ENCODE results near the gene PRDX2.

Gene PRDX2

DNA sequence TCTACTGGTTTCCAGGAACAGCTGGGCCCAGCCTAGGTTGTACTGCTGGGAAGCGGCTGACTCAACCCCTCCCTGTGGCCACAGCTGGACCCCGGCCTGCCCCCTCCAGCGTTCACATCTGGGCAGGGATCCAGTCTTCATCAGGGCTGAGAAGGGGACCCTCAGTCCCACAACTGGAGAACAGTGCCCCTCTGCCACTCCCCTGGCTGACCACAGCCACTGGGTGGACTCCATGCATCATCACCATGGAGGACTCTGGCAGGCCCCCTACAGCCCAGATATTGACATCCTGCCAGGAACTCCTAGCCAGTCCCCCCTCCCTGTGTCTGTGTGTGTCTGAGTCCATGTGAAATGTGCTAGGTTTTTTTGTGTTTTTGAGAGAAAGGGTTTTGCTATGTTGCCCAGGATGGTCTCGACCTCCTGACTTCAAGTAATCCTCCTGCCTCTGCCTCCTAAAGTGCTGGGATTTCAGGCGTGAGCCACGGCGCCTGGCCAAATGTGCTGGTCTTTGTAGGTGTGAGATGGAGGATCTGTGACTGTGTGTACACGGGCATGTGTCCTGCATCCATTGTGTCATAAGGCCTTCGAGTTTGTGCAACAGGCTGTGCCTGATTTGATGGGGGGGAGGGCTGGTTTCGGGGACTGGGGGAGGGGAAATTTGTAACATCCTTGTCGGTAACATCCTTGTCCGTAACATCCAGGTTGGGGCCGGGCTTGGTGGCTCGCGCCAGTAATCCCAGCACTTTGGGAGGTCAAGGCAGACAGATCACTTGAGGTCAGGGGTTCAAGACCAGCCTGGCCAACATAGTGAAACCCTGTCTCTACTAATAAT, 22.2 kb downstream of the PRDX2 start:
- DNase-seq (ENCODE audit: low read depth in 3 of 3), result no peak

DNA sequence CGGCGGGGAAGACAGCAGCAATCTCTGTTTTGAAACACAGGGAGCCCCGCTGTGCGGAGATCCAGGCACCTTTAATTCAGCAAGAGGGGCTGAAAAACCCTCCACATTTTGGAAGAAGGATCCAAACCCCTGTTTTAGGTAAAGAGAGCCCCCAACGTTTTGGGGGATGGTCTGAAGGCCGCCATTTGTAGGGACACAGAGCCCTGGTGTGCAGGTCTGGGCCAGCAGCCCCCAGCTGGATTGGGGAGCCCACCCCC, 22.8 kb downstream of the PRDX2 start:
- no peak for DNase-seq (ENCODE audit: low read depth in 3 of 3)

DNA sequence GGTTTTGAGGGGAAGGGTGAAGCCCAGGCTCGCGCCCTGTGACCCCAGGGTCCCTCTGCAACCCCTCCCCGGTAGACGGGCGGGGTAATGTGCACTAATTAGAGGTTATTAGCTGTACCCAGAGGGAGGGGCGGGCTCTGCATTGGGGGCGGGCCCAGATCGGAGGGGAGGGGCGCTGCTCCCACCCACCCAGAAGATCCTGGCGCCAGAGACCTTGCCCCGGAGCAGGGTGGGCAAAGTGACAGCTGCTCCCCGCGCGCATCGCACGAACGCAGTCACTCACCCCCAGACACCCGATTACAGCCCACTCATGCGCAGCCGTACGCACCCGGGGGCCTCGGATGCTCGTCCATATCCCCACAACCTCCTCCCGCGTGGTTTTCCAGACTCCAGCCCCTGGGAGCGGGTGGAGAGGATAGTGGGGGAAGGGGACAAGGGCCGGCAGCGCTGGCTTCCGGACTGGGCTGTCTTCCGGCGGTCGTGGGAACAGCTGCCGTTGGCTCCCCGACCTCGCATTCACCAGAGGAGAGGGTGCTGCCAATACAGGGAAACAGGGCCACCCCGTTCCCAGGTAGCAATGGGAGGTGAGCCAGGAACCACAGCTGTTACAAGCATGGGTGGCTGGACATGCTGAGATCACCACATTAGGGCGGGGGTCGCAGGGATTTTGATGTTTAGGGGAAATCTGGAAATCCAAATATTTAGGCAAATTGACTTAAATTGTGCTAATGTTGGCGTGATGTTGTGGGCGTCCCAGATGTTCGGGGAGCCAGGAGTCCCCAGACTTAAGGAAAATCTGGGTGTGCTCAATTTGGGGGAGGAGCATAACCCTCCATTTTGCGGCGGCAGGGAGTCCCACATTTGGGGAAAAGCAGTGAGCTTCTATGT, 23.3 kb downstream of the PRDX2 start:
- DNase-seq (ENCODE audit: low read depth in 3 of 3), result no peak

DNA sequence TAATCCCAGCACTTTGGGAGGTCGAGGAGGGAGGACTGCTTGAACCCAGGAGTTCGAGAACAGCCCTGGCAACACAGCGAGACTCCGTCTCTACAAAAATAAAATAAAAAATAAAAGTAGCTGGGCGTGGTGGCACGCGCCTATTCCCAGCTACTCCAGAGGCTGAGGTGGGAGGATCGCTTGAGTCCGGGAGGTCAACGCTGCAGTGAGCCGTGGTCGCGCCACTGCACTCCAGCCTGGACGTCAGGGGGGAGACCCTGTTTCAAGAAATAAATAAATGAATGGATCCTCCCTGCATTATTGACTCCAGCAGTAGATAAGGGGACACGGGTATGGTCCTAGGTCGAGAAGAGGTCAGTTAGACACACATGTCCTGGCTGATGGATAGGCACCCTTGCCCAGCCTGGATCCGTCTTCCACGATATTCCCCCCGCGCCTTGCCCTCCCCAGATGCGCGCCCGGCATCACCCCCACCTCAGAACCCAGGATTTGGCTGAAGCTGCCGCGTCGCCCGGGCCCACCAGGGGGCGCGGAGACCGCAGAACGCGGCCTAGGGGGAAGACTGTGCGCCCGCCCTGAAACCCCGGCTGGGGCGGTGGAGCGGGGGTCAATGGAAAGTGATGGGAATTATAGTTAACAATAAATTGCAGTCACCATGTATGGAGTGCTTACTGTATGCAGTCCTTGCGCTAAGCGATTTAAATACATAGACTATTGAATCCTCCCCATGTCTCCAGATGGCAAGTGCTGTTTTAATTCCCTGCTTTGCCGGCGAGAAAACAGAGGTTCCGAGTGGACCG, 24.2 kb downstream of the PRDX2 start:
- peak; percentile 67 to 69 (median 67) for DNase-seq (ENCODE audit: low read depth in 3 of 3)

GRCh38 chr19:12774588-12775555, 26.7 kb downstream of the PRDX2 start, which contains the start of gene HOOK2:
Gene HOOK2 (minus strand): TSS chr19:12775552. CDS start chr19:12775449, 103 bp downstream.
- DNase-seq (ENCODE audit: low read depth in 3 of 3), result no peak

GRCh38 chr19:12773571-12773970, 28.0 kb downstream of the PRDX2 start:
- DNase-seq (ENCODE audit: low read depth in 3 of 3), result no peak

DNA sequence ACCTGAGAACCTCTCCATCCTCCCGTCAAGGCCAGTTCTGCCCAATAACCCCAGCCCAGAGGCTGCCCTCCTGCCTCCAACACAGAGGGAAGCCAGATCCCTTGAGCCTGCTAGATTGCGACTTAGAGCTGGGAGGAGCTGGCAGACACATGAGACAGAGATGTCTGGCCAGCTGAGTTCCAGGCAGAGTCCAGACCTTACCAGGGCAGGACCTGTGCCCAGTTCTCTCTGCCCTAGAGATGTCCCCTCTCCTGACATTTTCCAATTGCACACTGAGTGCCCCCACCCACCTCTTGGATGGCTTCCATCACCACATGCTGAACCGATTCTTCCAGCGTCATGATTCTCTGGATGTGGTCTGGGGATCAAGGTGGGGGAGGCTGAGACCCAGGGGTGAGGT, 29.3 kb downstream of the PRDX2 start:
- no peak for DNase-seq (ENCODE audit: low read depth in 3 of 3)

DNA sequence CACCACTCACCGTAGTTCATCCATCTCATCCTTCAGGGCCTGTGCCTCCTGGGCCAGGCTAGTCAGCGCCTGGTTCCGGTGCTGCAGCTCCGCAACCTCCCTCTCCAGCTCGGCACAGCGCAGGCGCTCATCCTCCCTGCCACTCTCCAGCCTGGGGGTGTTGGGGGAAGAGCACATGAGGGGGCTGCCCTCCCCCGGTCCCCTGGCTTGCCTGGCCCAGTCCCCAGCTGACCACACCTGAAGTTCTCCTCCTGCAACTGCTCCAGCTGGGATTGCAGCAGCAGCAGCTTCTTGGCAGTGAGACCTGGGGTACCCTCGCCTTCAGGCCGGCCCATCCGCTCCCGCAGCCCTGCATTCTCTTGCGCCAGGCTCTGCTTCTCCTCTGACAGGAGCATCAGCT, 30.7 kb downstream of the PRDX2 start:
- DNase-seq (ENCODE audit: low read depth in 3 of 3), result no peak

GRCh38 chr19:12769689-12770088, 31.9 kb downstream of the PRDX2 start:
- DNase-seq (ENCODE audit: low read depth in 3 of 3), result peak in 1 of 3 experiments; percentile 54

DNA sequence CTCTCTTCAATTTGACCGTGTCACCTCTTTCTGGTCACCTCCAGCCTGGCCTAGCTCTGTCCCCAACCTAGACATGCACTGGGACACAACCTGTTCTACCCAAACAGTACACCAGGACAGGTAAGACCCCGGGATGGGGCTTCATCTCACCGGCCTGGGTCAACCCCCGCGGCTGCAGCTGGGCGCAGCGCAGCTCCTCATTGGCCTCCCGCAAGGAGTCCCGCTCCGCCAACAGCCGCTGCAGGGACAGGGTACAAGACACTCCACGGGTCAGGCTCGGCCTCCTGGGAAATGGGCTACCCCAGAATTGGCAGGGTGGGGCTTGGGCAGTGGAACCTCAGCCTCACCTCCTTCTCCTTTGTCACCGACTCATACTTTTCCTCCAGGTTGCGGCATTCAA, 33.9 kb downstream of the PRDX2 start:
- no peak for DNase-seq (ENCODE audit: low read depth in 3 of 3)

- no peak for DNase-seq (ENCODE audit: low read depth in 3 of 3)
Observed at GRCh38 chr19:12767150-12767549, 34.5 kb downstream of the PRDX2 start.

- peak in 2 of 3 experiments; percentile 55 to 58 for DNase-seq (ENCODE audit: low read depth in 3 of 3)
Observed at GRCh38 chr19:12766051-12766521, 35.5 kb downstream of the PRDX2 start.

GRCh38 chr19:12764698-12765097, 36.9 kb downstream of the PRDX2 start:
- DNase-seq (ENCODE audit: low read depth in 3 of 3), result no peak

GRCh38 chr19:12763100-12763499, 38.5 kb downstream of the PRDX2 start:
- DNase-seq (ENCODE audit: low read depth in 3 of 3), result no peak

DNA sequence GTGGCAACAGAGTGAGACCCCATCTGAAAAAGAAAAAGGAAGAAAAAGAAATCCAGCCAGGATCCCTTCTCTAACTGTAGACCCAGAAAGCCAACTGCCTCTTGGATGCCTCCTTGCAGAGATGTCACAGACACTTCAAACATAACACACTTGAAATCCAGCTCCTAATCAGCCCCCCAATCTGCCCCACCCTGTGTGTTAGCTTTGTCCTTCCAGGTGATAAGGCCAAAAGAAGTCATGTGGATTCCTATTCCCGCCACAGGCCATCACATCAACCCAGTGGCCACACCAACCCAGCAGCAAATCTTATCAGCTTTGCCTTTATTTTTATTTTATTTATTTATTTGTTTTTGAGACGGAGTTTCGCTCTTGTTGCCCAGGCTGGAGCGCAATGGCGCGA, 41.9 kb downstream of the PRDX2 start:
- no peak for DNase-seq (ENCODE audit: low read depth in 3 of 3)

DNA sequence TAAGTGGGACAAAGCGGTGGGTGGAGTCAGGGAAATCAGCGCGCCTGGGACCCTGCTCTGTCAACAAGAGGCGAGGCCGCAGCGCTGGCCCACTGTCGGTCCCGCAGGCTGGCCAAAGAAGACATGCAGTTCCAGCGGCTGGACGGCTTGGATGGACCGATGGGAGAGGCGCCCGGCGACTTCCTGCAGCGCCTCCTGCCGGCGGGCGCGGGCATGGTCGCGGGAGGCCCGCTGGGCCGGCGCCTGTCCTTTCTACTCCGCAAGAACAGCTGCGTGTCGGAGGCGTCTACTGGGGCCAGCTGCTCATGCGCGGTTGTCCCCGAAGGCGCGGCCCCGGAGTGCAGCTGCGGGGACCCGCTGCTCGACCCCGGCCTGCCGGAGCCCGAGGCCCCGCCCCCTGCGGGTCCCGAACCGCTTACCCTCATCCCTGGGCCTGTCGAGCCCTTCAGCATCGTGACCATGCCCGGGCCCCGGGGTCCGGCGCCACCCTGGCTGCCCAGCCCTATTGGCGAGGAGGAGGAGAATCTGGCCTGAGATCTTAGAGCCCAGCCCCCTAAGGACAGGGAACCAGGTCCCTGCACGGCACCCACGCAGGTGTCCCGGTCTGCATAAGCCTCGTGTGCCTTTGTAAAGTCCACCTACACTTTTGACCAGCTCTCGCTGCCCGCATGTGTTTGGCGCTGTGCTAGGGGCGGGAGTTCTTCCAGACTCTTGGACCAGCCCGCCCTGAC, 43.9 kb downstream of the PRDX2 start:
- peak in 2 of 3 experiments; percentile 31 to 37 for DNase-seq (ENCODE audit: low read depth in 3 of 3)

- no peak for DNase-seq (ENCODE audit: low read depth in 3 of 3)
Observed at GRCh38 chr19:12756150-12756883, 45.3 kb downstream of the PRDX2 start.

- no peak for DNase-seq (ENCODE audit: low read depth in 3 of 3)
Observed at GRCh38 chr19:12754465-12755196, 47.0 kb downstream of the PRDX2 start.
